GM23338 (cell line): ENCODE results near the gene SFTPD. TPM values are rescaled to one million over a fixed set of nuclear protein-coding genes. Genes with fewer than 3 reads are reported as not detected.

Source experiments
- ATAC-seq: fragments of 200-7000 bp; cut with Tn5 transposase; 3 replicates; pipeline ENCODE4 v1.9.1; 2020
- DNase-seq: peaks from one replicate; pipeline ENCODE4 v3.0.0-alpha.2; 2015; ENCODE audit warnings: low spot score
- H2AFZ ChIP-seq: fragments of 200-600 bp; sonication (generic); 2 replicates; pipeline ENCODE4 v1.8.0; 2016; ENCODE audit warnings: antibody characterized with exemption, mild to moderate bottlenecking, moderate library complexity
- H3F3A ChIP-seq: fragments of 200-600 bp; sonication (generic); replicated peaks from 2 replicates; pipeline ENCODE4 v1.8.0; 2017; ENCODE audit warnings: antibody characterized with exemption, mixed run types, low read depth
- H3K27ac ChIP-seq: fragments of 200-600 bp; sonication (generic); 2 replicates; pipeline ENCODE4 v1.6.1; 2016; ENCODE audit warnings: low read depth
- H3K27me3 ChIP-seq: fragments of 200-600 bp; sonication (generic); 2 replicates; pipeline ENCODE4 v1.8.0; 2016; ENCODE audit warnings: mild to moderate bottlenecking, mixed run types, moderate library complexity; ENCODE audit not compliant: insufficient read depth
- H3K36me3 ChIP-seq: fragments of 200-600 bp; sonication (generic); 2 replicates; pipeline ENCODE4 v1.8.0; 2016; ENCODE audit warnings: mild to moderate bottlenecking; ENCODE audit not compliant: insufficient read depth
- H3K4me1 ChIP-seq: fragments of 200-600 bp; sonication (generic); 2 replicates; pipeline ENCODE4 v1.8.0; 2016; ENCODE audit warnings: mild to moderate bottlenecking, moderate library complexity; ENCODE audit not compliant: insufficient read depth
- H3K4me2 ChIP-seq: fragments of 200-600 bp; sonication (generic); 2 replicates; pipeline ENCODE4 v1.7.1; 2017; ENCODE audit warnings: mixed run types
- H3K4me3 ChIP-seq: fragments of 200-600 bp; sonication (generic); 2 replicates; pipeline ENCODE4 v1.6.1; 2016; ENCODE audit warnings: mixed run types
- H3K79me2 ChIP-seq: fragments of 200-600 bp; sonication (generic); replicated peaks from 2 replicates; pipeline ENCODE4 v1.8.0; 2017; ENCODE audit warnings: mild to moderate bottlenecking; ENCODE audit not compliant: insufficient read depth
- H3K9me2 ChIP-seq: fragments of 200-600 bp; sonication (generic); 2 replicates; pipeline ENCODE4 v1.8.0; 2017; ENCODE audit not compliant: insufficient read depth
- H4K20me1 ChIP-seq: fragments of 200-600 bp; sonication (generic); replicated peaks from 2 replicates; pipeline ENCODE4 v1.8.0; 2017; ENCODE audit warnings: mild to moderate bottlenecking; ENCODE audit not compliant: insufficient read depth
- H3K27ac Mint-ChIP-seq: 2 replicates; pipeline ENCODE4 v1.8.0; 2020; ENCODE audit warnings: inconsistent platforms, mild to moderate bottlenecking, moderate library complexity, mixed read lengths
- H3K27me3 Mint-ChIP-seq: 3 replicates; pipeline ENCODE4 v1.8.0; 2022; ENCODE audit warnings: low read depth, mild to moderate bottlenecking, moderate library complexity, mixed read lengths, inconsistent platforms; ENCODE audit not compliant: insufficient read depth, poor library complexity
- H3K36me3 Mint-ChIP-seq: 3 replicates; pipeline ENCODE4 v1.8.0; 2021; ENCODE audit warnings: low read depth, mild to moderate bottlenecking, inconsistent platforms, moderate library complexity, mixed read lengths
- H3K4me1 Mint-ChIP-seq: 3 replicates; pipeline ENCODE4 v1.8.0; 2020; ENCODE audit warnings: mild to moderate bottlenecking, inconsistent platforms, mixed read lengths
- H3K4me3 Mint-ChIP-seq: 3 replicates; pipeline ENCODE4 v1.8.0; 2021; ENCODE audit warnings: moderate library complexity, mild to moderate bottlenecking, inconsistent platforms, mixed read lengths
- H3K9me3 Mint-ChIP-seq: 3 replicates; pipeline ENCODE4 v1.8.0; 2020; ENCODE audit warnings: moderate library complexity, mild to moderate bottlenecking, inconsistent platforms, mixed read lengths
- CREB1 ChIP-seq: fragments of 250-450 bp; sonication (Bioruptor Pico); IDR thresholded peaks from 2 replicates; pipeline ENCODE4 v1.5.0; 2020; ENCODE audit warnings: low read depth, mild to moderate bottlenecking, moderate library complexity
- CTCF ChIP-seq, 2 experiments: fragments of 200-600 bp in 1 of 2; sonication (generic) in 1 of 2; conservative IDR thresholded peaks; 2 replicates each; pipeline versions ENCODE4 v1.5.1 to v1.6.1; 2016 to 2017; ENCODE audit warnings: antibody characterized with exemption in 2 of 2, low read depth in 2 of 2, mild to moderate bottlenecking in 2 of 2, moderate library complexity in 1 of 2
- ETS1 ChIP-seq: IDR thresholded peaks from 2 replicates; pipeline ENCODE4 v1.6.1; 2016; ENCODE audit warnings: antibody characterized with exemption
- EZH2 ChIP-seq: fragments of 200-600 bp; sonication (generic); IDR thresholded peaks from one replicate; pipeline ENCODE4 v1.8.0; 2017; ENCODE audit warnings: antibody characterized with exemption, mild to moderate bottlenecking, low read depth; ENCODE audit not compliant: unreplicated experiment
- EZH2phosphoT487 ChIP-seq: fragments of 200-600 bp; sonication (generic); IDR thresholded peaks from one replicate; pipeline ENCODE4 v1.8.1; 2018; ENCODE audit warnings: antibody characterized with exemption; ENCODE audit not compliant: unreplicated experiment
- JUNB ChIP-seq: IDR thresholded peaks from one replicate; pipeline ENCODE4 v1.6.1; 2016; ENCODE audit warnings: antibody characterized with exemption; ENCODE audit not compliant: unreplicated experiment
- NANOG ChIP-seq: IDR thresholded peaks from 2 replicates; pipeline ENCODE4 v1.6.1; 2016; ENCODE audit warnings: antibody characterized with exemption, borderline replicate concordance
- POLR2AphosphoS5 ChIP-seq: IDR thresholded peaks from 2 replicates; pipeline ENCODE4 v1.6.1; 2016; ENCODE audit warnings: antibody characterized with exemption, low read depth
- ZNF114 ChIP-seq: fragments of 250-450 bp; sonication (Bioruptor Pico); IDR thresholded peaks from 2 replicates; pipeline ENCODE4 v1.5.0; 2020; ENCODE audit warnings: mild to moderate bottlenecking, moderate library complexity
- ZNF331 ChIP-seq: fragments of 250-450 bp; sonication (Bioruptor Pico); IDR thresholded peaks from 2 replicates; pipeline ENCODE4 v1.5.0; 2020; ENCODE audit warnings: low read depth, mild to moderate bottlenecking, moderate library complexity
- ZNF462 ChIP-seq: fragments of 250-450 bp; sonication (Bioruptor Pico); IDR thresholded peaks from 2 replicates; pipeline ENCODE4 v1.5.0; 2020; ENCODE audit warnings: mild to moderate bottlenecking, moderate library complexity
- polyA plus RNA-seq: library from polyadenylated mRNA; unstranded; fragments of >200 nt; fragmentation: Nextera tagmentation; extraction: Ambion mirVana; gene quantifications from 2 replicates; pipeline ENCODE4 v1.2.1, GENCODE V29; 2016
- total RNA-seq: library from RNA; depleted of rRNA; stranded (reverse); fragments of >200 nt; shearing (Covaris generic); gene quantifications from 2 replicates; pipeline ENCODE4 v1.2.3, GENCODE V29; 2014

SFTPD gene
- total and polyA plus RNA-seq, 2 experiments from 2014 or later, result not detected

- Histone ChIP-seq H3K9me2 (no peaks in the 10 kb centered on the region), H3K27ac (no peak overlapping the region), H3K79me2 (no peaks in the 10 kb centered on the region), H3F3A (no peaks in the 10 kb centered on the region), H3K4me1 (no peaks in the 10 kb centered on the region), H3K4me3 (no peak overlapping the region), H2AFZ (no peak overlapping the region), H3K27me3 (no peaks in the 10 kb centered on the region), H4K20me1 (no peaks in the 10 kb centered on the region), H3K36me3 (no peaks in the 10 kb centered on the region), H3K4me2 (no peak overlapping the region)
- Mint-ChIP-seq H3K4me3 (no peak overlapping the region), H3K36me3 (no peaks in the 10 kb centered on the region), H3K27me3 (peaks cover 6% of the 10 kb centered on the region), H3K9me3 (no peaks in the 10 kb centered on the region), H3K27ac (no peak overlapping the region), H3K4me1 (no peaks in the 10 kb centered on the region; the same call in 2 of the 3 replicates)
- no peak for DNase-seq
- no peak for TF ChIP-seq JUNB
- TF ChIP-seq CTCF (conservative IDR thresholded peaks at IDR 0.05; ENCODE audit: low read depth in 2 of 2), result no peak
- TF ChIP-seq ZNF114 (CRISPR knock-in tag), result no peak
- TF ChIP-seq EZH2phosphoT487, result no peak
- TF ChIP-seq POLR2AphosphoS5, result no peak
- no peak for TF ChIP-seq ETS1
- no peak for TF ChIP-seq ZNF331 (CRISPR knock-in tag)
- no peak for TF ChIP-seq NANOG
- no peak for TF ChIP-seq CREB1
- TF ChIP-seq EZH2, result no peak
- TF ChIP-seq ZNF462 (CRISPR knock-in tag), result no peak
- no peak for ATAC-seq
Measured at GRCh38 chr10:79936625-79937615, 12.0 kb downstream of the SFTPD start.
